ENCODE data around the gene MUC2.

GRCh38 chr11:1060852-1061616 is 13.6 kb upstream of the MUC2 start:
- TF ChIP-seq EZH2 (IDR thresholded peaks at IDR 0.05; ENCODE audit: borderline replicate concordance, low read depth, low read length, poor library complexity, severe bottlenecking) = no peak
- TF ChIP-seq, protein P1, sequence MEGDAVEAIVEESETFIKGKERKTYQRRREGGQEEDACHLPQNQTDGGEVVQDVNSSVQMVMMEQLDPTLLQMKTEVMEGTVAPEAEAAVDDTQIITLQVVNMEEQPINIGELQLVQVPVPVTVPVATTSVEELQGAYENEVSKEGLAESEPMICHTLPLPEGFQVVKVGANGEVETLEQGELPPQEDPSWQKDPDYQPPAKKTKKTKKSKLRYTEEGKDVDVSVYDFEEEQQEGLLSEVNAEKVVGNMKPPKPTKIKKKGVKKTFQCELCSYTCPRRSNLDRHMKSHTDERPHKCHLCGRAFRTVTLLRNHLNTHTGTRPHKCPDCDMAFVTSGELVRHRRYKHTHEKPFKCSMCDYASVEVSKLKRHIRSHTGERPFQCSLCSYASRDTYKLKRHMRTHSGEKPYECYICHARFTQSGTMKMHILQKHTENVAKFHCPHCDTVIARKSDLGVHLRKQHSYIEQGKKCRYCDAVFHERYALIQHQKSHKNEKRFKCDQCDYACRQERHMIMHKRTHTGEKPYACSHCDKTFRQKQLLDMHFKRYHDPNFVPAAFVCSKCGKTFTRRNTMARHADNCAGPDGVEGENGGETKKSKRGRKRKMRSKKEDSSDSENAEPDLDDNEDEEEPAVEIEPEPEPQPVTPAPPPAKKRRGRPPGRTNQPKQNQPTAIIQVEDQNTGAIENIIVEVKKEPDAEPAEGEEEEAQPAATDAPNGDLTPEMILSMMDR (conservative IDR thresholded peaks at IDR 0.05; ENCODE audit: low read depth, low read length) = no peak
